Mesenchymal stem cell (in vitro differentiated cells and primary cell): ENCODE results near the gene EN2.

Experiments
- DNase-seq: peaks from one replicate; pipeline ENCODE4 v3.0.0-alpha.2; 2013
- H2AFZ ChIP-seq: one replicate; pipeline ENCODE4 v1.6.1; 2013; ENCODE audit warnings: low read depth, mild to moderate bottlenecking, control low read depth, inconsistent platforms, low read length, moderate library complexity
- H2AK5ac ChIP-seq: 2 replicates; pipeline ENCODE4 v1.6.1; 2013; ENCODE audit warnings: low read length, moderate library complexity, mild to moderate bottlenecking, inconsistent platforms; ENCODE audit not compliant: severe bottlenecking
- H2BK120ac ChIP-seq: one replicate; pipeline ENCODE4 v1.6.1; 2013; ENCODE audit warnings: low read depth, mild to moderate bottlenecking, inconsistent platforms, low read length, moderate library complexity
- H2BK12ac ChIP-seq, 2 experiments: one replicate each; pipeline ENCODE4 v1.6.1; 2013; ENCODE audit warnings: inconsistent platforms in 2 of 2, low read length in 2 of 2, mild to moderate bottlenecking in 2 of 2, moderate library complexity in 2 of 2, control low read depth in 1 of 2
- H2BK15ac ChIP-seq: one replicate; pipeline ENCODE4 v1.6.1; 2013; ENCODE audit warnings: mild to moderate bottlenecking, low read depth, inconsistent platforms; ENCODE audit not compliant: poor library complexity, severe bottlenecking
- H2BK5ac ChIP-seq: 2 replicates; pipeline ENCODE4 v1.6.1; 2013; ENCODE audit warnings: low read depth, mild to moderate bottlenecking, low read length, control low read depth, inconsistent platforms; ENCODE audit not compliant: poor library complexity, severe bottlenecking
- H3K14ac ChIP-seq, 2 experiments: one replicate each; pipeline ENCODE4 v1.6.1; 2013; ENCODE audit warnings: inconsistent platforms in 2 of 2, low read length in 2 of 2, control low read depth in 1 of 2, mild to moderate bottlenecking in 1 of 2, moderate library complexity in 1 of 2
- H3K18ac ChIP-seq, 2 experiments: one replicate each; pipeline ENCODE4 v1.6.1; 2013; ENCODE audit warnings: inconsistent platforms in 2 of 2, low read length in 2 of 2, control low read depth in 1 of 2, low read depth in 1 of 2, mild to moderate bottlenecking in 1 of 2
- H3K23ac ChIP-seq, 2 experiments: one replicate each; pipeline ENCODE4 v1.6.1; 2013; ENCODE audit warnings: inconsistent platforms in 2 of 2, low read length in 2 of 2, mild to moderate bottlenecking in 2 of 2, moderate library complexity in 2 of 2, control low read depth in 1 of 2
- H3K27ac ChIP-seq: 2 replicates; pipeline ENCODE4 v1.5.1; 2013; ENCODE audit warnings: mild to moderate bottlenecking, moderate library complexity, low read length, control low read depth, inconsistent platforms; ENCODE audit not compliant: poor library complexity, severe bottlenecking
- H3K27me3 ChIP-seq, 2 experiments: 2 replicates each; pipeline versions ENCODE4 v1.6.1 to v1.7.0; 2013; ENCODE audit warnings: low read length in 2 of 2, mild to moderate bottlenecking in 2 of 2, moderate library complexity in 2 of 2, control low read depth in 1 of 2, inconsistent platforms in 1 of 2; ENCODE audit not compliant: control insufficient read depth in 1 of 2, insufficient read depth in 1 of 2
- H3K36me3 ChIP-seq, 2 experiments: 2 replicates each; pipeline versions ENCODE4 v1.6.1 to v1.7.0; 2013; ENCODE audit warnings: low read length in 2 of 2, control low read depth in 1 of 2, inconsistent platforms in 1 of 2, low read depth in 1 of 2, mild to moderate bottlenecking in 1 of 2; ENCODE audit not compliant: insufficient read depth in 2 of 2, control insufficient read depth in 1 of 2
- H3K4ac ChIP-seq, 2 experiments: one replicate each; pipeline ENCODE4 v1.6.1; 2013; ENCODE audit warnings: inconsistent platforms in 2 of 2, low read length in 2 of 2, mild to moderate bottlenecking in 2 of 2, moderate library complexity in 2 of 2, control low read depth in 1 of 2, low read depth in 1 of 2
- H3K4me1 ChIP-seq: 2 replicates; pipeline ENCODE4 v1.6.1; 2013; ENCODE audit warnings: low read depth, low read length, control low read depth; ENCODE audit not compliant: control insufficient read depth, insufficient read depth
- H3K4me2 ChIP-seq: 2 replicates; pipeline ENCODE4 v1.6.1; 2013; ENCODE audit warnings: low read length, mild to moderate bottlenecking, inconsistent platforms; ENCODE audit not compliant: poor library complexity, severe bottlenecking
- H3K4me3 ChIP-seq, 2 experiments: 2 replicates each; pipeline versions ENCODE4 v1.5.1 to v1.7.0; 2013; ENCODE audit warnings: low read length in 2 of 2, mild to moderate bottlenecking in 2 of 2, control low read depth in 1 of 2, low read depth in 1 of 2; ENCODE audit not compliant: insufficient read depth in 1 of 2
- H3K79me1 ChIP-seq: replicated peaks from 2 replicates; pipeline ENCODE4 v1.6.1; 2013; ENCODE audit warnings: mild to moderate bottlenecking, control low read depth, low read length, inconsistent platforms; ENCODE audit not compliant: poor library complexity, severe bottlenecking
- H3K9ac ChIP-seq: 2 replicates; pipeline ENCODE4 v1.7.0; 2013; ENCODE audit warnings: mild to moderate bottlenecking, low read length, moderate library complexity
- H3K9me3 ChIP-seq: 2 replicates; pipeline ENCODE4 v1.7.0; 2013; ENCODE audit warnings: mild to moderate bottlenecking, low read length; ENCODE audit not compliant: control insufficient read depth
- H4K8ac ChIP-seq: one replicate; pipeline ENCODE4 v1.6.1; 2013; ENCODE audit warnings: inconsistent platforms, mild to moderate bottlenecking, low read length, moderate library complexity
- H4K91ac ChIP-seq: one replicate; pipeline ENCODE4 v1.6.1; 2013; ENCODE audit warnings: mild to moderate bottlenecking, low read length, inconsistent platforms
- WGBS: methylation state at CpG from one replicate; pipeline ENCODE4 v1.1.7; 2013; ENCODE audit warnings: mixed read lengths; 5-methylcytosine and 5-hydroxymethylcytosine counted together

The EN2 gene

GRCh38 chr7:155487509-155488482 lies 29.9 kb downstream of the EN2 start:
- H2AK5ac ChIP-seq, result no peak overlapping the region
- no peak overlapping the region for H3K27ac ChIP-seq
- H3K23ac ChIP-seq, result no peak overlapping the region
- H3K4ac ChIP-seq, result no peak overlapping the region
- no peak overlapping the region for H3K18ac ChIP-seq
- no peak for DNase-seq
- no peak overlapping the region for H3K14ac ChIP-seq
- H2BK12ac ChIP-seq, result no peak overlapping the region
- peaks cover 63 to 72% of the 10 kb centered on the region in 2 experiments for H3K27me3 ChIP-seq
- no peak overlapping the region for H4K91ac ChIP-seq
- no peak overlapping the region for H2BK5ac ChIP-seq
- no peaks in the 10 kb centered on the region for H3K9me3 ChIP-seq
- no peak overlapping the region for H3K4me3 ChIP-seq
- no peak overlapping the region for H2BK120ac ChIP-seq
- H3K4me1 ChIP-seq, result peaks cover 13% of the 10 kb centered on the region
- H2AFZ ChIP-seq, result no peak overlapping the region
- no peak overlapping the region for H3K9ac ChIP-seq
- H4K8ac ChIP-seq, result no peak overlapping the region
- no peak overlapping the region for H2BK15ac ChIP-seq
- WGBS, result 82% methylated on average over 31 of the region's 31 CpGs
- H3K4me2 ChIP-seq, result no peak overlapping the region
- no peaks in the 10 kb centered on the region for H3K79me1 ChIP-seq
- H3K36me3 ChIP-seq, result no peaks in the 10 kb centered on the region

- Histone ChIP-seq H4K8ac (no peak overlapping the region), H2AFZ (no peak overlapping the region), H3K18ac (no peak overlapping the region), H2BK12ac (no peak overlapping the region), H3K36me3 (no peaks in the 10 kb centered on the region), H3K4ac (no peak overlapping the region), H3K4me1 (peaks cover 13% of the 10 kb centered on the region), H4K91ac (no peak overlapping the region), H3K9me3 (no peaks in the 10 kb centered on the region), H2BK5ac (no peak overlapping the region), H3K4me3 (no peak overlapping the region), H3K27me3 (peaks cover 61 to 67% of the 10 kb centered on the region in 2 experiments), H2AK5ac (no peak overlapping the region), H3K14ac (no peak overlapping the region), H3K9ac (no peak overlapping the region), H3K4me2 (no peak overlapping the region), H3K23ac (no peak overlapping the region), H2BK120ac (no peak overlapping the region), H2BK15ac (no peak overlapping the region), H3K79me1 (no peaks in the 10 kb centered on the region), H3K27ac (no peak overlapping the region)
- DNase-seq, result no peak
- WGBS, result 46% methylated on average over 9 of the region's 9 CpGs
Observed at GRCh38 chr7:155488483-155489127, 30.7 kb downstream of the EN2 start.

GRCh38 chr7:155489158-155489840 lies 31.4 kb downstream of the EN2 start:
- no peak overlapping the region for H3K4me3 ChIP-seq
- no peak for DNase-seq
- H3K9ac ChIP-seq, result no peak overlapping the region
- H2AK5ac ChIP-seq, result no peak overlapping the region
- WGBS, result 78% methylated on average over 20 of the region's 20 CpGs
- no peak overlapping the region for H2BK120ac ChIP-seq
- no peaks in the 10 kb centered on the region for H3K79me1 ChIP-seq
- no peak overlapping the region for H3K4ac ChIP-seq
- H3K18ac ChIP-seq, result no peak overlapping the region
- H2BK5ac ChIP-seq, result no peak overlapping the region
- H2AFZ ChIP-seq, result no peak overlapping the region
- peaks cover 13% of the 10 kb centered on the region for H3K4me1 ChIP-seq
- H2BK12ac ChIP-seq, result no peak overlapping the region
- no peak overlapping the region for H3K4me2 ChIP-seq
- H4K8ac ChIP-seq, result no peak overlapping the region
- H3K27ac ChIP-seq, result no peak overlapping the region
- no peak overlapping the region for H4K91ac ChIP-seq
- H3K9me3 ChIP-seq, result no peaks in the 10 kb centered on the region
- no peak overlapping the region for H2BK15ac ChIP-seq
- peaks cover 61 to 62% of the 10 kb centered on the region in 2 experiments for H3K27me3 ChIP-seq
- H3K36me3 ChIP-seq, result no peaks in the 10 kb centered on the region
- no peak overlapping the region for H3K14ac ChIP-seq
- H3K23ac ChIP-seq, result no peak overlapping the region
